ENCODE measurements around the gene GNGT2.

GNGT2 gene

DNA sequence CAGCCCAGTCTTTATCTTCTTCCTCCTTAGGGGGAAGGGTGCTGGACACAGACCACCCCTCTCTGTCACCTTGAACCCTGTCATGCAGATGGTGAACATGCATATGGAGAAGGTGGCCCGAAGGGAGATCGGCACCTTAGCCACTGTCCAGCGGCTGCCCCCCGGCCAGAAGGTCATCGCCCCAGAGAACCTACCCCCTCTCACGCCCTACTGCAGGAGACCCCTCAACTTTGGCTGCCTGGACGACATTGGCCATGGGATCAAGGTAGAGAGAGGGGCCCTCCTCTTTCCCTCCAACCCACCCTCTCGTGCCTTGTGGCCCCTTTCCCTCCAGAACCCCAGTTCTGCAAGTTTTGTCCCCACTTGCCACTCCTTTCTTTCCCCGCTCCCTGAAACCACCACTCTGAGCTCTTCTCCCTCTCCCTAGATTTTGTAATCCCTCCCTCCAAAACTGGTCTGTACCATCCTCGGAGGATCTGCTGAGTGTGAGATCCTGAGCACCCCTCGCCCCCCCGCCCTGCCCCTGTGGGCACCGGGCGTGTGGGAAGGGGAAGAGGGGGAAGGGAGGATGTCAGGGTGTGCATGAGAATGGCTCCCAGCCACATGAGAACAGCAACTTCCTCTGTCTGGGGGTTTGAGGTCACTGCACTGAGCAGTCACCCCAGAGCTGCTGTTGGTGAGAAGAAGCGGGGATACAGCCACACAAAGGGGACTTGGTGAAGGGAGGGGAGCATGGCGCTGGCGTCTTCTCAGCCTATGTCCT, 7.5 kb upstream of the GNGT2 start:
- no peaks in the 10 kb centered on the region for H3K9me3 ChIP-seq (ENCODE audit: control insufficient read depth, low read depth, low read length)
- no peak overlapping the region for H3K27ac ChIP-seq (ENCODE audit: low read length)
- H3K4me3 ChIP-seq (ENCODE audit: low read length), result no peak overlapping the region
- no peaks in the 10 kb centered on the region for H3K36me3 ChIP-seq (ENCODE audit: control insufficient read depth, low read depth, low read length)
- H3K9ac ChIP-seq (ENCODE audit: low read length), result no peak overlapping the region
- H3K4me1 ChIP-seq (ENCODE audit: control insufficient read depth, low read depth, low read length), result no peaks in the 10 kb centered on the region
- H3K27me3 ChIP-seq (ENCODE audit: control insufficient read depth, insufficient read depth, low read length), result peaks cover 16% of the 10 kb centered on the region

DNA sequence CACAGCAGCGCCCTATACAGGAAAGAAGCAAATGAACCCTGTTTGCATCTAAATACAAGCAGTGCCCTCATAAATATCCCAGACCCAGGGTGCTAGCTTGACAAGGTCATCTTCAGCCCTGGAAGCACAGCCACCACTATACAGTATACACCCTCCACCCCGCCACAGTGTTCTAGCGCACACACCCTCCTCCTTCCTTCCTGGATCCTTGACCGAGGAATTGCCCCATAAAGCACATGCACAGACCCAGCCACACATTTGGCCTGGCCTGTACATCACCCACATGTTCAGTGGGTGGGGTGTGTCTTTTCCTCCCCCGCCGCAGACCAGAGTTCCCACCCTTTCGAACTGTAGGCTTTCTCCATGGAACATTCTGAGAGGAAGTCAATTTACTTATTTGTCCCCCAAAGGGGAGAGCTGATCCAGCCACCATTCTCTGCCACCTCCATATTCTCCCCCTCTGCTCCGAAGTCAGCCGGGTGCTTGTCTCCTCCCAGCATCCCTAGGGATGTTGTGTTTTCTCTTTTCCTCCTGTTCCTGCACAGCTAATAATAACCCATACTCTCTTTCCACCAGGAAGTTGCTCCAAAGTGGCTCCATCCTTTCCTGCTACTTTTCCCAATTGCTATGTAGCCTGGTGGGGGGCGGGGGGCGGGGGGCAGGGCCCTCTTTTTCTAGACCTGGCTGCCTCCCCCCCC, 6.7 kb upstream of the GNGT2 start:
- Histone ChIP-seq H3K9me3 (ENCODE audit: control insufficient read depth, low read depth, low read length) (no peaks in the 10 kb centered on the region), H3K36me3 (ENCODE audit: control insufficient read depth, low read depth, low read length) (no peaks in the 10 kb centered on the region), H3K4me1 (ENCODE audit: control insufficient read depth, low read depth, low read length) (no peaks in the 10 kb centered on the region), H3K27ac (ENCODE audit: low read length) (no peak overlapping the region), H3K4me3 (ENCODE audit: low read length) (no peak overlapping the region), H3K9ac (ENCODE audit: low read length) (no peak overlapping the region), H3K27me3 (ENCODE audit: control insufficient read depth, insufficient read depth, low read length) (peaks cover 13% of the 10 kb centered on the region)

DNA sequence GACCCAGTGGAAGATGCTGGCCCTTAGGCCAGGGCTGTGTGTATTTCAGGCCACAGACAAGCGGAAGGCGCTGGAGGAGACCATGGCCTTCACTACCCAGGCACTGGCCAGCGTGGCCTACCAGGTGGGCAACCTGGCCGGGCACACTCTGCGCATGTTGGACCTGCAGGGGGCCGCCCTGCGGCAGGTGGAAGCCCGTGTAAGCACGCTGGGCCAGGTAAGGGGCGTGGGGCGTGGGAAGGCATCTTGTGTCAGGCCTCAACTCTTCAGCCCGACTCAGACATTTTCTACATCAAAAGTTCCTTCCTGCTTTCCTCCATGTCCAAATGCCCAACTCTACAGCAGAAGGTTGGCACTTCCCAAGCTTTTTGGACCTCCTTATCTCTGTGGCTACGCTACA, 6.1 kb upstream of the GNGT2 start:
- no peak overlapping the region for H3K4me3 ChIP-seq (ENCODE audit: low read length)
- H3K4me1 ChIP-seq (ENCODE audit: control insufficient read depth, low read depth, low read length), result no peaks in the 10 kb centered on the region
- no peak overlapping the region for H3K9ac ChIP-seq (ENCODE audit: low read length)
- H3K27me3 ChIP-seq (ENCODE audit: control insufficient read depth, insufficient read depth, low read length), result peaks cover 7% of the 10 kb centered on the region
- H3K36me3 ChIP-seq (ENCODE audit: control insufficient read depth, low read depth, low read length), result no peaks in the 10 kb centered on the region
- no peak overlapping the region for H3K27ac ChIP-seq (ENCODE audit: low read length)
- H3K9me3 ChIP-seq (ENCODE audit: control insufficient read depth, low read depth, low read length), result no peaks in the 10 kb centered on the region

DNA sequence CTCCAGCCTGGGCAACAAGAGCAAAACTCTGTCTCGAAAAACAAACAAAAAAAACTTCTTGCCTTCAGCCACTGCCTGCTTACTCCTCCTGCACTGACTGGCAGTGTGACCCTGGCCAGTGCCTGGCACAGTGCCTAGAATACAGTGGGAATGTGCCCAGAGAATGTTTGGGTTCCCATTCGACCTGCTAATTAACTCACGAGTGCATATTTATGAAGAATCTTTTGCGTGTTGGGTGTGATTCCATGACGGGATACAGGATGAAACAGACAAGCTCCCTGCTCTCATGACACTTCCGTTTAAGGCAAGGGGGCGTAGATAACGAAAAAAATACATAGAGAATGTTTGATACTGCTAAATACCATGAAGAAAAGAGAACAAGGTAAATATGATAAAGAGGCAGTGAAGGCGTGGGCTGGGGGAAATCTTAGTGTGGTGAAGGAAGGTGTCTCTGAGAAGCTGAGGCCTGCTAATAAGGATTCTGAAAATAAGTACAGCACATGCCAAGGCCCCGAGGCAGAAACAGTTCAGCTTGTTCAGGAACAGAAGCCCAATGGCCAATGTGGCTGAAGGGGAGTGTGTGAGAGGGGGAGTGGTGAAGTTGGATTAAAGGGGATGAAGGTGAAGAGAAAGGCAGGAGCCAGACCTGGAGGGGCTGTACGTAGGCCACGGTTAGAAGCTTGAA, 4.4 kb upstream of the GNGT2 start:
- H3K27me3 ChIP-seq (ENCODE audit: control insufficient read depth, insufficient read depth, low read length), result peaks cover 6% of the 10 kb centered on the region
- no peak overlapping the region for H3K9ac ChIP-seq (ENCODE audit: low read length)
- H3K4me1 ChIP-seq (ENCODE audit: control insufficient read depth, low read depth, low read length), result peaks cover 13% of the 10 kb centered on the region
- no peak overlapping the region for H3K27ac ChIP-seq (ENCODE audit: low read length)
- no peaks in the 10 kb centered on the region for H3K9me3 ChIP-seq (ENCODE audit: control insufficient read depth, low read depth, low read length)
- no peak overlapping the region for H3K4me3 ChIP-seq (ENCODE audit: low read length)
- H3K36me3 ChIP-seq (ENCODE audit: control insufficient read depth, low read depth, low read length), result no peaks in the 10 kb centered on the region

DNA sequence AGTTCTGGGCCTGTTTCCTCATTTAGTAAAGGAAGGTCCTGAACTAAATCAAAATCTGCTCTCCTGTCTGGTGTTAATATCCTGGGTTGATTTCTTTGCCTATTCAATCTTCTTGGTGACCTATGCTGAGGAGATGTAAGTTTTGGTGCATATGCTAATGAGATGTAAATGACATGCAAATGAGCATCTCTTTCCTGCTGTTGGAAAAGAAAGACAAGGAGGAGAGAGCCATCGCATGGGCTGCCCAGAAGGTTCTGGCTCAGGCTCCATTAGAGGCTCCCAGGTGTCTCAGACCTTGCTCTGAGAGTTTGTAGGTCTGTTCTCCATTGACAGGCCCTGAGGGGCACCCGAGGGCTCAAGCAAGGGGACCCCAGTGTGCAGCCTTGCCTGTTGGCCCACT, 3.5 kb upstream of the GNGT2 start:
- Histone ChIP-seq H3K27me3 (ENCODE audit: control insufficient read depth, insufficient read depth, low read length) (peaks cover 6% of the 10 kb centered on the region), H3K4me3 (ENCODE audit: low read length) (no peak overlapping the region), H3K4me1 (ENCODE audit: control insufficient read depth, low read depth, low read length) (peaks cover 15% of the 10 kb centered on the region), H3K36me3 (ENCODE audit: control insufficient read depth, low read depth, low read length) (no peaks in the 10 kb centered on the region), H3K27ac (ENCODE audit: low read length) (no peak overlapping the region), H3K9ac (ENCODE audit: low read length) (no peak overlapping the region), H3K9me3 (ENCODE audit: control insufficient read depth, low read depth, low read length) (no peaks in the 10 kb centered on the region)

DNA sequence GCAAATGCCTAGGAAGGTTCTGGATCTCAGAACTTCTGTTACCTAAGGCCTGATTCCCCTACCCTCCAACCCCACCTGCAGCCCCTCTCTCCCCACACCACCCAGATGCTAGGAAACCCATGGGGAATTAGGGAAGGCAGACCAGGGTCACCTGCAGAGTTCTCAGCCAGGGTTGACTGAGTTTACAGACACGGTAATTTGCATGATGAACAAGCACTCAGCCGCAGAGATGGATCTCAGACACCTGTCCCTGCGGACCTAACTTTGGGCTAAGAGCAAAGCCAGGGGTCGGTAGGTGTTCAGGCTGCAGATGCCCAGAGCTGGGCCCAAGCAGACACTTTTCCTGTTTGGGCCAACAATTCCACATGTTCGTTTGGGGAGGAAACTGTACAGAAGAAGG, 3.0 kb upstream of the GNGT2 start:
- Histone ChIP-seq H3K4me1 (ENCODE audit: control insufficient read depth, low read depth, low read length) (peaks cover 15% of the 10 kb centered on the region), H3K9me3 (ENCODE audit: control insufficient read depth, low read depth, low read length) (no peaks in the 10 kb centered on the region), H3K27ac (ENCODE audit: low read length) (no peak overlapping the region), H3K4me3 (ENCODE audit: low read length) (no peak overlapping the region), H3K36me3 (ENCODE audit: control insufficient read depth, low read depth, low read length) (no peaks in the 10 kb centered on the region), H3K27me3 (ENCODE audit: control insufficient read depth, insufficient read depth, low read length) (peaks cover 6% of the 10 kb centered on the region), H3K9ac (ENCODE audit: low read length) (no peak overlapping the region)

DNA sequence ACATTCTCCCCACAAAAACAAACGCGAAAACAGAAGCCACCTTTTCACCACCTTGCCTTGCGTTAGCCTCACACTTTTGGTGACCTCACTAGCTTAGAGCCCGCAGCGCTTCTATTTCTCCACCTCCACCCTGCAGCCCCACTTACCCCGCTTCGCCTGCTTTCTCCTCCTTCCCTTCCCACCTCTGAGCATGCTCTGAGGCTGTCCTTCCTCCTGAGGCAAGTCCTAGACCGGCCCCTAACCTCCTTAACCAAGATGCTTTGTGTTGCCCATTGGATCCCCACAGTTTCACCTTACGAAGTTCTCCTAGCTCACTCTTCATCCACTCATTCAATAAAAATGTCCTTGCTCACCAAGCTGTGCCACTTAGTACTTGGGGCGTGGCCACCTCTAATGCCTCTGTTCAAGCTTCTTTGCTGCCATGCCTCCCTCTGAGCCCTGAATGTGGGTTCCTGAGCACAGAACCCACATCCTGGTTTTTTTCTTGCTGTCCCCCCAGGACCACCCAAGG, 1.3 kb downstream of the GNGT2 start:
- Histone ChIP-seq H3K9ac (ENCODE audit: low read length) (no peak overlapping the region), H3K36me3 (ENCODE audit: control insufficient read depth, low read depth, low read length) (no peaks in the 10 kb centered on the region), H3K9me3 (ENCODE audit: control insufficient read depth, low read depth, low read length) (no peaks in the 10 kb centered on the region), H3K4me3 (ENCODE audit: low read length) (no peak overlapping the region), H3K27ac (ENCODE audit: low read length) (no peak overlapping the region), H3K4me1 (ENCODE audit: control insufficient read depth, low read depth, low read length) (peaks cover 15% of the 10 kb centered on the region), H3K27me3 (ENCODE audit: control insufficient read depth, insufficient read depth, low read length) (peaks cover 6% of the 10 kb centered on the region)

DNA sequence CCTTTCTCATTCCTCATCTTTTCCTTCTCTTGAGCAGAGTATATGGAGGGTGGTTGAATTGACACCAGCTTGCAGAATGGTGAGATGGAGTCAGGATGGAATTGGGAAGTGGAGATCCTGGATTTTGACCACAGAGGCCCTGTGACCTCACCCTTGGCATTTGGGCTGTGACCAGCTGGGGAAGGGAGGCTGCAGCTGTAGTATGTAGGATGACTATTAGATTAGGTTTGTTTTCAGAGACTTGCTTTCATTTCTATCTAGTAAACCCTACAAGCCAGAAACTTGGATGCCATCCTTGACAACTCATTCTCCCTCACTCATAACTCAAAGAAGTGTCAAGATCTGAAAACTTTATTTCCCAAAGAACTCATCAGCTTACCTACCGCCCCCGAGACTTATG, 5.9 kb downstream of the GNGT2 start:
- no peaks in the 10 kb centered on the region for H3K9me3 ChIP-seq (ENCODE audit: control insufficient read depth, low read depth, low read length)
- H3K4me3 ChIP-seq (ENCODE audit: low read length), result no peak overlapping the region
- no peak overlapping the region for H3K27ac ChIP-seq (ENCODE audit: low read length)
- no peak overlapping the region for H3K9ac ChIP-seq (ENCODE audit: low read length)
- no peaks in the 10 kb centered on the region for H3K36me3 ChIP-seq (ENCODE audit: control insufficient read depth, low read depth, low read length)
- no peaks in the 10 kb centered on the region for H3K27me3 ChIP-seq (ENCODE audit: control insufficient read depth, insufficient read depth, low read length)
- no peaks in the 10 kb centered on the region for H3K4me1 ChIP-seq (ENCODE audit: control insufficient read depth, low read depth, low read length)

DNA sequence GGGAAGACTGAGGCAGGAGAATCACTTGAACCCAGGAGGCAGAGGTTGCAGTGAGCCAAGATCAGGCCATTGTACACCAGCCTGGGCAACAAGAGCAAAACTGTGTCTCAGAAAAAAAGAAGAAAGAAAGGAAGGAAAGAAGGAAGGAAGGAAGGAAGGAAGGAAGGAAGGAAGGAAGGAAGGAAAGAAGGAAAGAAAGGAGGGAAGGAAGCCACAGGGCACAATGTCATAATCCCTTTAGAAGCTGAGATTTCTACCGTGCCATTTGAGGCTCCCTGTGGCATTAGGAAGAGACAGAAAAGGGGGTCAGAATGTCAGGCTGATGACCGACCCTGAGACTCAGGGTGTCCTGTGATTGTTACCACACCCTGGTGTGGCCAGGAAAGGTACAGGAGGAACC, 6.6 kb downstream of the GNGT2 start:
- Histone ChIP-seq H3K27me3 (ENCODE audit: control insufficient read depth, insufficient read depth, low read length) (no peaks in the 10 kb centered on the region), H3K9ac (ENCODE audit: low read length) (no peak overlapping the region), H3K27ac (ENCODE audit: low read length) (no peak overlapping the region), H3K4me1 (ENCODE audit: control insufficient read depth, low read depth, low read length) (no peaks in the 10 kb centered on the region), H3K36me3 (ENCODE audit: control insufficient read depth, low read depth, low read length) (no peaks in the 10 kb centered on the region), H3K9me3 (ENCODE audit: control insufficient read depth, low read depth, low read length) (no peaks in the 10 kb centered on the region), H3K4me3 (ENCODE audit: low read length) (no peak overlapping the region)

DNA sequence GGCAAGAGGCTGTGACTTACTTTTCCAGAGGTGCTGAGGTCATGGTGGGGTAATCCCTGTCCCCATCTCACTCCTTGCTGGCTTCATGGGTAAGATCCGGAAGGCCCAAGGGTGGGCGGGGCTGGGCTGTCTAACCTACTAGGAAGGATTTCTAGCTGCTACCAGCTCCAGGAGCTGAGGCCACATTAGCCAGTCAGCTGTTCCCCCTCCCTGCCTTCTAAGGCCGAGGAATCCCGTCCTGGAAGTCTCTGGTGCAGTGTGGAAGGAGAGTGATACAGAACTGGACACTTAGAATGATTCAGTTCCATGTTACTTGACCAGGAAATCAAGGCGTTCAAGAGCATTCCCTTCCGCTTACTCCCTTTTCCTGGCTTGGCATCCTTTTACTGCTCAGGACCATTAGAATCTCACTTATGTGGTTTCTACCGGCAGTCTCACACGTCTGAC, 8.9 kb downstream of the GNGT2 start:
- Histone ChIP-seq H3K27me3 (ENCODE audit: control insufficient read depth, insufficient read depth, low read length) (no peaks in the 10 kb centered on the region), H3K36me3 (ENCODE audit: control insufficient read depth, low read depth, low read length) (no peaks in the 10 kb centered on the region), H3K9me3 (ENCODE audit: control insufficient read depth, low read depth, low read length) (no peaks in the 10 kb centered on the region), H3K4me1 (ENCODE audit: control insufficient read depth, low read depth, low read length) (no peaks in the 10 kb centered on the region), H3K4me3 (ENCODE audit: low read length) (no peak overlapping the region), H3K9ac (ENCODE audit: low read length) (no peak overlapping the region), H3K27ac (ENCODE audit: low read length) (no peak overlapping the region)

DNA sequence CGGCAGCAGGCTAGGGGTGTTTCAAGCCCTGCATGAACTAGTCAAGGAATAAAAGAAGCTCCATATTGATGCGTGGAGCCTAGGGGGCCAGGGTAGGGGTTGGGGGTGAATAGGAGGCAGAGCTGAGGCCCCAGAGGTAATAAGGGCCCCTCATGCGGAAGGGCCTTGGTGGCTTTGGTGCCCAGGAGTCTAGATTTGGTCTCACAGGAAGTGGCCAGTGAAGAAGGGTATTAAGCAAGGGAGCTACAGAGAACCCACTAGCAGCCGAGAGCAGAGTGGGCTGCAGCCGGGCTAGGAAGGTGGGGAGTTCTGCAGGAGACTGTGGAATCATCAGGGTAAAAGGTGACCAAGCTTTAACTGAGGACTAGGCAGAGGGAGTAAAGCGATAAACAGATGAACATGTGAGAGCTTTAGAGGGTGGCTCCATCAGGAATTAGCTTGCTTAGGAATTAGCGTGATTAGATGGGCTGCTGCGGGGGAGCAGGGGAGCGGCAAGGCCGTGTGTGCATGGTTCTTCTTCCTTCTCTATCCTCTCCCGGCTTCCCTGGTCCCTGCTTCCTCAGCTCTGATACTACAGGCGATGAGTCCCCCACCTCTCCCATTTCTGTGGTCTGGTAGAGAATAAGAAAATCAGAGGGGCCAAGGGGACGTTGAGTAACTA, 9.8 kb downstream of the GNGT2 start:
- H3K27me3 ChIP-seq (ENCODE audit: control insufficient read depth, insufficient read depth, low read length), result no peaks in the 10 kb centered on the region
- no peaks in the 10 kb centered on the region for H3K4me1 ChIP-seq (ENCODE audit: control insufficient read depth, low read depth, low read length)
- H3K9me3 ChIP-seq (ENCODE audit: control insufficient read depth, low read depth, low read length), result no peaks in the 10 kb centered on the region
- H3K36me3 ChIP-seq (ENCODE audit: control insufficient read depth, low read depth, low read length), result no peaks in the 10 kb centered on the region
- H3K27ac ChIP-seq (ENCODE audit: low read length), result no peak overlapping the region
- no peak overlapping the region for H3K4me3 ChIP-seq (ENCODE audit: low read length)
- H3K9ac ChIP-seq (ENCODE audit: low read length), result no peak overlapping the region
